ENCODE results near the gene ADGRD1.

GRCh38 chr12:131162113-131162512, 208.4 kb downstream of the ADGRD1 start:
- no peak for TF ChIP-seq CTCF (IDR thresholded peaks at IDR 0.05; ENCODE audit: low read depth, low read length, poor library complexity, severe bottlenecking)
- TF ChIP-seq EZH2phosphoT487 (IDR thresholded peaks at IDR 0.05; ENCODE audit: borderline replicate concordance, low read length) = no peak
